Right lobe of liver (tissue), 4 donors: Measurements from ENCODE around the gene CSTB.

ENCODE experiments used
- CTCF ChIP-seq, 4 donors: fragments of 200-600 bp in 3 of 4; fragments of 450-650 bp in 1 of 4; IDR thresholded peaks; one replicate each; pipeline versions ENCODE4 v1.5.1 to v1.8.0; 2016 to 2022; ENCODE audit warnings: antibody characterized with exemption in 4 of 4, mild to moderate bottlenecking in 2 of 4
- POLR2A ChIP-seq: fragments of 450-650 bp; IDR thresholded peaks from one replicate; pipeline ENCODE4 v1.6.1; 2017; ENCODE audit warnings: antibody characterized with exemption, mild to moderate bottlenecking
- donor health status: DM: no; HTN: no; CAD: no.
- donor health status: DM: no; HTN: no; CAD: no.
- donor health status: DM: no; HTN: yes; CAD: no.

DNA sequence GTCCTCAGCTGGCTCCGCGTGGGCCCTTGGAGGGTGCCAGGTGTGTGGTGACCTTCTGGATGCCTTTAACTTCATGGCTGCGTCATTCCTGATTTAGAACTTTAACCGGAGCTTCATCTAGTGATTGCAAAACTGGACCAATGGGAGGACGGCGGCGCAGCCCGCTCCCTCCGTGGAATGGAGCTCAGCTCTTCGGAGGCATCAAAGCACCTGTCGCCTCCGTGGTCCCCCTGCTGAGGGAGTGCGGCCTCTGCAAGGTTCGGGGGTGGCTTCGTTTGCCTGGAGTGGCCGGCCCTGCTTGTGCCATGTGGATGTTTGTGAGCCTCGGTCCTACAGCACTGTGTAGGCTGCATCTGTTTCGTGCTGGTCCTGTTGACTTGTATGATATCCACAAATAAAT, 14.2 kb downstream of the CSTB start:
- TF ChIP-seq CTCF (IDR thresholded peaks at IDR 0.05) (no peak), POLR2A (no peak)
